Transverse colon (tissue), 4 donors: Measurements from ENCODE around the gene RIPOR3. TPM values are rescaled to one million over a fixed set of nuclear protein-coding genes. Genes with fewer than 3 reads are reported as not detected.
A peak's percentile ranks its signal among the peaks of the same experiment; 100 is the strongest.

Source experiments
- DNase-seq: peaks from one replicate; pipeline ENCODE4 v3.0.0-alpha.2; 2019
- H3K27ac ChIP-seq, 4 donors: fragments of 200-600 bp; sonication (generic); 2 replicates each; pipeline ENCODE4 v1.5.1; 2016 to 2018; ENCODE audit warnings: inconsistent platforms in 4 of 4
- H3K27me3 ChIP-seq: fragments of 200-600 bp; sonication (generic); 2 replicates; pipeline ENCODE4 v1.5.1; 2017; ENCODE audit warnings: inconsistent platforms
- H3K36me3 ChIP-seq, 4 donors: fragments of 200-600 bp; sonication (generic); 2 replicates each; pipeline ENCODE4 v1.5.1; 2017 to 2019; ENCODE audit warnings: inconsistent platforms in 4 of 4
- H3K4me1 ChIP-seq, 4 donors: fragments of 200-600 bp; sonication (generic); 2 replicates each; pipeline ENCODE4 v1.5.1; 2017 to 2020; ENCODE audit warnings: inconsistent platforms in 4 of 4
- H3K4me3 ChIP-seq, 4 donors: fragments of 200-600 bp; sonication (generic); 1 replicate in 1 of 4; 2 replicates in 3 of 4; pipeline versions ENCODE4 v1.5.1 to v1.6.1; 2017 to 2019; ENCODE audit warnings: inconsistent platforms in 4 of 4
- H3K9me3 ChIP-seq, 2 donors: fragments of 200-600 bp; sonication (generic); 2 replicates each; pipeline ENCODE4 v1.5.1; 2017 to 2019; ENCODE audit warnings: inconsistent platforms in 2 of 2
- EP300 ChIP-seq: sonication (generic); formaldehyde crosslinking; IDR thresholded peaks from one replicate; pipeline ENCODE4 v1.6.1; 2017; ENCODE audit warnings: antibody characterized with exemption, low read depth
- POLR2A ChIP-seq: fragments of 450-650 bp; IDR thresholded peaks from one replicate; pipeline ENCODE4 v1.6.1; 2016; ENCODE audit warnings: antibody characterized with exemption, mild to moderate bottlenecking, moderate library complexity
- POLR2AphosphoS5 ChIP-seq, 3 donors: sonication (generic); formaldehyde crosslinking; IDR thresholded peaks; one replicate each; pipeline ENCODE4 v1.6.1; 2016; ENCODE audit warnings: antibody characterized with exemption in 3 of 3
- WGBS, 2 donors: methylation state at CpG; one replicate each; pipeline ENCODE4 v1.1.5; 2018; ENCODE audit warnings: low coverage in 1 of 2; 5-methylcytosine and 5-hydroxymethylcytosine counted together
- in situ Hi-C, 4 donors: fragments of 200-750 bp; cut with MboI; loops; one replicate each; pipeline versions ENCODE4 v1.15.0 to v1.15.1; 2017; ENCODE audit warnings: low sequenced_read_pairs in 3 of 4, low pct_ligation_motif_present in 1 of 4, low pct_unique_long_range_greater_than_20kb in 1 of 4
- intact Hi-C: fragments of 100-400 bp; cut with DNase I; formaldehyde crosslinking; loops from one replicate; pipeline ENCODE4 v1.15.1; 2023; ENCODE audit warnings: low total_unique reads
- total RNA-seq, 4 donors: library from RNA; depleted of rRNA; stranded (reverse); fragments of >200 nt; gene quantifications; one replicate each; pipeline ENCODE4 v1.1.0, GENCODE V29; 2016
- TF ChIP-seq, protein P1 (sequence below), 5 experiments: fragments of 200-600 bp in 3 of 5; fragments of 450-650 bp in 2 of 5; sonication (generic) in 3 of 5; IDR thresholded peaks; 1 replicate in 2 of 5; 2 replicates in 3 of 5; pipeline ENCODE4 v1.5.1; 2016 to 2017; ENCODE audit warnings: antibody characterized with exemption in 5 of 5, inconsistent platforms in 3 of 5, mild to moderate bottlenecking in 2 of 5, moderate library complexity in 1 of 5

The RIPOR3 gene
- total RNA-seq, 4 donors from 2014 or later: 4.6 to 15.7 (median 8.7) TPM

DNA sequence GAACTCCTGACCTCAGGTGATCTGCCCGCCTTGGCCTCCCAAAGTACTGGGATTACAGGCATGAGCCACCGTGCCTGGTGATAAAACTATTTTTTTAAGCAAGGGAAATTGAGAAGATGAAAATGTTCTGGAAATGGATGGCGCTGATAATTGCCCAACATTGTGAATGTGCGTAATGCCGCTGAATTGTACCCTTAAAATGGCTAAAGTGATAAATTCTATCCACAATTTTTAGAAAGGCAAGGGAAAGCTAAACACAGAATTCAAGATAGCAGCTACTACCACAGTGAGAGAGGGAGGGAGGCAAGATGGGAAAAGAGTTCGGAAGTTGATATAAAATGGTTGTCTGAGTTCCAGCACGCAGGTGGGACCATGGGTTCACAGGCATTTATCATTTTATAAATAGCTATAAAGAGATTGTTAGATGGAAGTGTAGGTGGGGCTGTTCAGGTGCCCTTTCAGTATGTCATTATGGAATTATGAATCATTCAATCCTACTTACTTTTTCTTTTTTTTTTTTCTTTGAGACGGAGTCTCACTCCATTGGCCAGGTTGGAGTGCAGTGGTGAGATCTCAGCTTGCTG is 8.3 kb downstream of the RIPOR3 start:
- Histone ChIP-seq H3K4me3 (no peak overlapping the region), H3K4me1 (peaks cover 0 to 3% (median 1%) of the 10 kb centered on the region in 4 donors), H3K27me3 (no peaks in the 10 kb centered on the region), H3K27ac (no peak overlapping the region), H3K36me3 (no peaks in the 10 kb centered on the region), H3K9me3 (no peaks in the 10 kb centered on the region)
- no peak for DNase-seq
- TF ChIP-seq POLR2A (no peak), EP300 (no peak), POLR2AphosphoS5 (IDR thresholded peaks at IDR 0.05) (no peak)
- TF ChIP-seq, protein P1, sequence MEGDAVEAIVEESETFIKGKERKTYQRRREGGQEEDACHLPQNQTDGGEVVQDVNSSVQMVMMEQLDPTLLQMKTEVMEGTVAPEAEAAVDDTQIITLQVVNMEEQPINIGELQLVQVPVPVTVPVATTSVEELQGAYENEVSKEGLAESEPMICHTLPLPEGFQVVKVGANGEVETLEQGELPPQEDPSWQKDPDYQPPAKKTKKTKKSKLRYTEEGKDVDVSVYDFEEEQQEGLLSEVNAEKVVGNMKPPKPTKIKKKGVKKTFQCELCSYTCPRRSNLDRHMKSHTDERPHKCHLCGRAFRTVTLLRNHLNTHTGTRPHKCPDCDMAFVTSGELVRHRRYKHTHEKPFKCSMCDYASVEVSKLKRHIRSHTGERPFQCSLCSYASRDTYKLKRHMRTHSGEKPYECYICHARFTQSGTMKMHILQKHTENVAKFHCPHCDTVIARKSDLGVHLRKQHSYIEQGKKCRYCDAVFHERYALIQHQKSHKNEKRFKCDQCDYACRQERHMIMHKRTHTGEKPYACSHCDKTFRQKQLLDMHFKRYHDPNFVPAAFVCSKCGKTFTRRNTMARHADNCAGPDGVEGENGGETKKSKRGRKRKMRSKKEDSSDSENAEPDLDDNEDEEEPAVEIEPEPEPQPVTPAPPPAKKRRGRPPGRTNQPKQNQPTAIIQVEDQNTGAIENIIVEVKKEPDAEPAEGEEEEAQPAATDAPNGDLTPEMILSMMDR (IDR thresholded peaks at IDR 0.05): no peak
- in situ Hi-C loops (no loop called here), intact Hi-C loops (no loop called here)
- WGBS, 2 donors: 72 to 74% methylated on average over 6 to 8 of the region's 8 CpGs

DNA sequence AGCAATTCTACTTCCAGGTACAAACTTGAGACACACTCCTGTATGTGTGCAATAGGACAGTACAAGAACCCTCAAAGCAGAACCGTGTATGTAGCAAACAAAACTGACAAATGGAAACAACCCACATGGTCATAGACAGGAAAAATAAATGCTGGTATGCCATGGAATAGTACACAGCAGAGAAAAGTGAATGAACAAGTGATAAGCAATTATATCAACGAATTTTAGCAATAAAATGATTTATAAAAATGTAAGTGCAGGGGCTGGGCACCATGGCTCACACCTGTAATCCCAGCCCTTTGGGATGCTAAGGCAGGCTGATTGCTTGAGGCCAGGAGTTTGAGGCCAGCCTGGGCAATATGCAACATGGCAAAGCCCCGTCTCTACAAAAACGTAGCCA is 9.3 kb downstream of the RIPOR3 start:
- no peaks in the 10 kb centered on the region for H3K27me3 ChIP-seq
- H3K27ac ChIP-seq: no peak overlapping the region

DNA sequence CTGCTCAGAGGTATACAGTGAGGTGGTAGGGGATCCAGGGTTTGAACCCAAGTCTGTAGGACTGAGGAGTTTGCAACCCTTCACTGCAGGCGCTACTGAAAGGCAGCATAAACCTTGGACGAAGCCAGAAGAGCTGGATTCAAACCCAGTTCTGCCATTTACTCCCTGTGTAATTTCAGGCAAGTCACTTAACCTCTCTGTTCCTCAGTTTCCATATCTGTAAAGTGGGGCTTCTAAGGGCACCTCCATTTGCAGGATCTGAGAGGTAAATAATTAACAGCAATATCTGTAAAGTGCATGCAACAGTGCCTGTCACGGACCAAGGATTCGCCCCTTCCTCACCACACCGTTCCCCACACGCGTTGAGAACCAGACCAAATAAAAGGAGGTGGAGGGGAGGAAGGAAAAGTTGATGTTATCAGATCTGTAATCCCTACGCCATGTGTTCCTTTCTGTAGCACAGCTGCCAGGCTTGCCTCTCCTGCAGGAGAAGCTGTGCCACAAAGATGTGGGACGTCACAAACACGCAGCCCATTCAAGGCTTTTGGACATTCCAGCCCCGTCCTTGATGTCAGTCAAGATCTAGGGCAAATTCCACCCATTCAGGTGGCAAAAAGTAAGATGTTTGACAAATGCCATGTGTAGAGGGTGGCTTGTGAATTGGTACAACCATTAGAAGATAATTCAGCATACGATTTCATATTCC is 9.8 kb downstream of the RIPOR3 start:
- H3K4me3 ChIP-seq: no peak overlapping the region
- intact Hi-C loops: no loop called here
- H3K27me3 ChIP-seq: no peaks in the 10 kb centered on the region
- TF ChIP-seq POLR2AphosphoS5 (IDR thresholded peaks at IDR 0.05): no peak
- TF ChIP-seq, protein P1 (IDR thresholded peaks at IDR 0.05): no peak
- no peak for TF ChIP-seq POLR2A
- TF ChIP-seq EP300: no peak
- H3K9me3 ChIP-seq: no peaks in the 10 kb centered on the region
- H3K4me1 ChIP-seq: peaks cover 0 to 3% (median 0%) of the 10 kb centered on the region in 4 donors
- WGBS, 2 donors: 66 to 100% methylated on average over 1 to 12 of the region's 12 CpGs
- H3K36me3 ChIP-seq: no peaks in the 10 kb centered on the region
- in situ Hi-C loops: no loop called here
- no peak for DNase-seq
- H3K27ac ChIP-seq: no peak overlapping the region

More for the DNA sequence above, 9.3 kb downstream of the RIPOR3 start:
- WGBS, 2 donors: 55 to 61% methylated on average over 2 to 4 of the region's 4 CpGs
- Histone ChIP-seq H3K4me3 (no peak overlapping the region), H3K9me3 (no peaks in the 10 kb centered on the region), H3K4me1 (peaks cover 0 to 3% (median 1%) of the 10 kb centered on the region in 4 donors), H3K36me3 (no peaks in the 10 kb centered on the region)
- DNase-seq: no peak
- TF ChIP-seq POLR2A (no peak), EP300 (no peak), POLR2AphosphoS5 (IDR thresholded peaks at IDR 0.05) (no peak)
- TF ChIP-seq, protein P1 (IDR thresholded peaks at IDR 0.05): no peak
- intact Hi-C loops (no loop called here), in situ Hi-C loops (no loop called here)

DNA sequence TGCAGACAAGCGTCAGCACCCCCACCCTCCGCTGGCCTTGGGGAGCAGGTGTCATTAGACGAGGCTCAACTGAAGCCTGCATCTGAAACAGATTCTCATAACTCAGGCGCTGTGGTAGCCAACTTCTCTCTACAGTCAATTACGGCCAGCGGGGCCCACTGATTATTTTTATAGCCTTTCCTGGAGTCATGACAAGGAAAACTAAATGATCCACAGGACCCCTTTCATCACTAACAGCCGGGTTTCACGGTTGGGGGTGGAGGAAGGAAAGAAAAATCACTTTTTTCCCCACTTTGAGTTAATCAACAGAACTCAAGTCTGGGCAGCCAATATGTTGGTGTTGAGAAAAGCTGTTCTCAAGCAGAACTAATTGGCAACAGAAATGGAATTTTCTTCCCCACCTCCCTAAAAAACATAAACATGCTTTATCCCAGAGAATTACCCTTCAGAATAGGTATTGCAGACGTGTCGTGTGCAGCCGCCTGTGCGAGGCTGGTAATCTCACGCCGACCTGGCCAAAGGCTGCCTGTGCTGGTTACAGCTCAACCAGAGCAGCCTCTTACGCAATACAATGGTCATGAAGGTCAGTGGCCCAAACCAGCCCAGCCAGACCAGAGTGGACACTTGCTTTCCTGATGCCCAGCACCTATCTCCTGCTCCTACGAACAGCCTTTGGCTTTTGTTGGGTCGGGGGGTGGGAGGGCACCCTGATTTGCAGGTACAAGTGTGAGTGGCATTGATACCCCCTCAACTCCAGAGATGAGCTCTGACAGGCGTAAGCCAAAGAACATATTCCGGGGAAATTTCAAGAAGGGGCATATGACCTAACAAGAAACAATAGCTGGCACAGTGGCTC is 11.0 kb downstream of the RIPOR3 start:
- no peaks in the 10 kb centered on the region for H3K27me3 ChIP-seq
- H3K4me1 ChIP-seq: peaks cover 0 to 3% (median 0%) of the 10 kb centered on the region in 4 donors
- H3K4me3 ChIP-seq: no peak overlapping the region
- peak overlapping the region in 2 of 4 donors; percentile 16 to 17 for H3K27ac ChIP-seq
- intact Hi-C loops (no loop called here), in situ Hi-C loops (no loop called here)
- WGBS, 2 donors: 67 to 81% methylated on average over 6 to 19 of the region's 19 CpGs
- TF ChIP-seq EP300: no peak
- TF ChIP-seq POLR2A: no peak
- no peak for TF ChIP-seq POLR2AphosphoS5 (IDR thresholded peaks at IDR 0.05)
- TF ChIP-seq, protein P1 (IDR thresholded peaks at IDR 0.05): no peak
- H3K36me3 ChIP-seq: no peaks in the 10 kb centered on the region
- H3K9me3 ChIP-seq: no peaks in the 10 kb centered on the region
- peak; percentile 20 for DNase-seq
